Measurements from ENCODE around the gene KLHDC4.
"Not testable (repeated sequence)": the region's sequence is repeated elsewhere in the genome, so short reads cannot be mapped to it uniquely, and the experiment has no call there.

The KLHDC4 gene

DNA sequence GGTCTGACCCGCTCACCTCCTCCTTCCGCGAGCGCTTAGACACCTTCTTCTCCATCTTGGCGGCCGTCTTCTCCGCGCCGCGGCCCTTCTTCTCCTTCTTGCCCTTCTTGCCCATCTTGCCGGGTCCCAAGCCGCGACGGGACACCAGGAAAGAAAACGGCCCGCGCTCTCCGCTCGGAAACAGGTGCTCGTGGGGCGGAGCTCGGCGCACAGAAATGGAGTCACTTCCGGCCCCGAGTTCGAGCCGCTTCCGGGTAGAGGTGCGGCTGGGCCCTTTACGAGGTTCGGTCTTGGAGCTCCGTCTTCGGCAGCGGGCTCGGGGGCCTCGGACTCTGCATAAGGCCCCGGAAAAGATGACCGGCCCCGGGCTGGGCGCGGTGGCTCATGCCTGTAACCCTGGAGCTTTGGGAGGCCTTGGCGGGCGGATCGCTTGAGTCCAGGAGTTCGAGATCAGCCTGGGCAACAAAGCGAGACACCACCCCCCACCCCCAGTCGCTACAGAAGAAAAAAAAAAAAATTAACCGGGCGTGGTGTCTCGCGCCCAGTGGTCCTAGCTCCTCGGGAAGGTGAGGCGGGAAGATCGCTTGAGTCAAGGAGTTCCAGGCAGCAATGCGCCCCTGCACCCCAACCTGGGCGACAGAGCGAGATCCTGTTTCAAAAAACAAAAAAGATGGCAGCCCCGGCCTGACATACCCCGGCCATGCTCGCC, at the start of gene KLHDC4:
TSS of gene KLHDC4 (minus strand) at position 211 of the 709 bp plus-strand sequence. CDS start at position 115, 96 bp downstream.
- peak; percentile 91 for DNase-seq
- Mint-ChIP-seq H3K4me3 (peak within 1 kb of the TSS; percentile 99), H3K27ac (peak within 1 kb of the TSS; percentile 95), H3K4me1 (peaks cover 41% of the 10 kb centered on the region), H3K27me3 (peaks cover 2% of the 10 kb centered on the region), H3K9me3 (no peaks in the 10 kb centered on the region), H3K36me3 (ENCODE audit: low read depth) (peaks cover 32% of the 10 kb centered on the region)
- ATAC-seq = peak; percentile 83

DNA sequence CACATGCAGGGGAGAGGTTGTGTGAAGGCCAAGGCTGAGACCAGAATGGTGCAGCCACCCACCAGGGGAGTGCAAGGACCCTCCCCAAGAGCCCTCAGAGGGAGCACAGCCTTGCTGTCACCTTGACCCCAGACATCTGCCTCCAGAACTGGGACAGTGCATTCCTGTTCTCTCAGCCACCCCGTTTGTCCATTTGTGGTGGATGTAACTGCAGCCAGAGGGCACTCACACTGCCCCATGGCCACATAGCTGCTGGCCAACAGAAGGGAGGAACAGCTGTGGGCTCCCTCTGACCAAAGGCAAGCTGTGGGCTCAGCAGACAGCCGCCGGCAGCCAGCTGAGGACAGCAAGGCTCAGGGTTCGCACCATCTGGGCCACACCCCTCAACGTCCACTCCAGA, 49.8 kb upstream of the KLHDC4 start:
- H3K27me3 Mint-ChIP-seq = peaks cover 2% of the 10 kb centered on the region
- H3K27ac Mint-ChIP-seq = no peak overlapping the region
- peaks cover 6% of the 10 kb centered on the region for H3K9me3 Mint-ChIP-seq
- H3K4me3 Mint-ChIP-seq = no peak overlapping the region
- no peaks in the 10 kb centered on the region for H3K36me3 Mint-ChIP-seq (ENCODE audit: low read depth)
- DNase-seq (no peak), ATAC-seq (no peak)
- peaks cover 8% of the 10 kb centered on the region for H3K4me1 Mint-ChIP-seq

DNA sequence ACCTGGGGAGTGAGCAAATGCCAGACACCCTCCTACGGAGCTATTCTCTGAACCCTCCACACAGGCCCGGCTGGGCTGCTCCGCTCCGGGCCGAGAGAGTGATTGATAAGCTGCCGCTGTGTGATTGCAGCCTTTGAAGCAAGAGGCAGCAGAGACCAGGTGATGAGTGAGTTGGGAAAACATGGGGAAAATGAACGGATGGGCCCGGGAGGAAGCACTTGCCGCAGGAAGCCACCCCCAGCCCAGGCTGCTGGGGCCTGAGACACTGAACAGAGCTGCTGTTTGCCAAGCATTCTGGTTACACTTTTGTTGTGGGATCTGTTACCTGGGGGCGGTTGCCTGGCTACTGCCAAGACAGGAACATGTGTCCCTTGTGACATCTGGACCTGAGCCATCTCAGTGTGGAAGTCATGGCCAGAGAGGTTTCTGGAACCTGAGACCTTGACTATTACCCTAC, 46.4 kb upstream of the KLHDC4 start:
- Mint-ChIP-seq H3K9me3 (no peaks in the 10 kb centered on the region), H3K4me3 (no peak overlapping the region), H3K27ac (no peak overlapping the region)

DNA sequence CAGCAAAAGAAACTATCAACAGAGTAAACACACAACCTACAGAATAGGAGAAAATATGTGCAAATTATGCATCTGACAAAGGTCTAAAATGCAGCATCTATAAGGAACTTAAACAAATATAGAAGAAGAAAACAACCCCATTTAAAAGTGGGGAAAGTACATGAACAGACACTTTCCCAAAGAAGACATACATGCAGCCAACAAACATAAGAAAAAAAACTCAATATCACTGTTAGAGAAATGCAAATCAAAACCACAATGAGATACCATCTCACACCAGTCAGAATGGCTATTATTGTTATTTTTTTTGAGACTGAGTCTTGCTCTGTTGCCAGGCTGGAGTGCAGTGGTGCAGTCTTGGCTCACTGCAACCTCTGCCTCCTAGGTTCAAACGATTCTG, 45.7 kb upstream of the KLHDC4 start:
- not testable (repeated sequence) for ATAC-seq; H3K9me3 Mint-ChIP-seq; H3K27me3 Mint-ChIP-seq; DNase-seq; H3K4me3 Mint-ChIP-seq; H3K36me3 Mint-ChIP-seq (ENCODE audit: low read depth); H3K27ac Mint-ChIP-seq
- peaks cover 44% of the 10 kb centered on the region for H3K4me1 Mint-ChIP-seq

More for the DNA sequence above, 46.4 kb upstream of the KLHDC4 start:
- Mint-ChIP-seq H3K36me3 (ENCODE audit: low read depth) (peaks cover 1% of the 10 kb centered on the region), H3K27me3 (peaks cover 2% of the 10 kb centered on the region), H3K4me1 (peaks cover 36% of the 10 kb centered on the region)
- no peak for DNase-seq
- ATAC-seq = no peak

DNA sequence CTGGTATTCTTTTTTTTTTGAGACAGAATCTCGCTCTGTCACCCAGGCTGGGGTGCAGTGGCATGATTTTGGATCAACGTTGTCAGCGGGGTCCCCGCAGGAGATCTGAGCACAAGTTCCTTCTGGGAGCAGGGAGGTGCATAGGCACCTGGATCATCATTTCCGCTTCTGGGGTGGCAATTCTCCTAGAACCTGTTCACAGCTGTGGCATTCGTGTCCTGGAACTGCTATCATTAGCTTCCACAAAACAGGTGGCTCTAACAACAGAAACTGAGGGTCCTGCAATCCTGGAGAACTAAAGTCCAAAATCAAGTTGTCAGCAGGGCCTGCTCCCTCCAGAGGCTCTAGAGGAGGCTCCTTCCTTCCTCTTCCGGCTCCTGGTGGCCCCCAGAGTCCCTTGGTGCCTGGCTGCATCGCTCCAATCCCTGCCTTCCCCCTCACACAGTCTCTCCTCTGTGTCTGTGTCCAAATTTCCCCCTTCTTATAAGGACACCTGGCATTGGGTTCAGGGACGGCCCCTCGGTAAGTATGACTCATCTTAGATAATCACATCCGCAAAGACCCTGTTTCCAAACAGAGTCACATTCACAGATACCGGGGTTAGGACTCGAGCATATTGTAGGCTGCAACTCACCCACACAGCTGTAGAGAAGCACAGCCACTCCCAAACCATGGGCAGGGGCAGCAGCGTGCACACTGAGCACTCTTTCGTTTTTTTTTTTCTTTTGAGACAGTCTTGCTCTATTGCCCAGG, 43.5 kb upstream of the KLHDC4 start:
- ATAC-seq (peak; percentile 62), DNase-seq (no peak)
- H3K27ac Mint-ChIP-seq = no peak overlapping the region
- H3K4me3 Mint-ChIP-seq = no peak overlapping the region
- no peaks in the 10 kb centered on the region for H3K9me3 Mint-ChIP-seq
- H3K4me1 Mint-ChIP-seq = peaks cover 52% of the 10 kb centered on the region
- peaks cover 1% of the 10 kb centered on the region for H3K36me3 Mint-ChIP-seq (ENCODE audit: low read depth)
- peaks cover 2% of the 10 kb centered on the region for H3K27me3 Mint-ChIP-seq

DNA sequence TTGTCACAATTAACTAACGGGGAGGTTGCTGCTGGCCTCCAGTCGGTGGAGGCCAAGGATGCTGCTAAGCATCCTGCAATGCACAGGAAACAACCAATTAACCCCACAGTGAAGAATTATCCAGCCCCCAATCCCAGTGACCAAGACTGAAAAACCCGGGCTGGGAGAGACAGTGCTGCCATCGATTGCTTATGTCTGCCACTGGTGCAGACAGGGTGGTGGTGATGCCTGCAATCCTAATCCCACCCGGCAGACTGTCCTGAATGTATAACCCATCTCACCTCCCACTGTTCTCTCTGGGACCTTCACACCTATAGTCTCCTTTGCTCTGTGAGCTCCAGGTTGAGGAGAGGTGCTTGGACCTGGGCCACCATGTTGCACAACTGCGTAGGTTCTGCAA, 42.3 kb upstream of the KLHDC4 start:
- Mint-ChIP-seq H3K4me1 (peaks cover 52% of the 10 kb centered on the region), H3K9me3 (no peaks in the 10 kb centered on the region), H3K36me3 (ENCODE audit: low read depth) (peaks cover 1% of the 10 kb centered on the region), H3K4me3 (no peak overlapping the region), H3K27me3 (peaks cover 2% of the 10 kb centered on the region), H3K27ac (peak overlapping the region; percentile 33)
- ATAC-seq = no peak
- DNase-seq = no peak

DNA sequence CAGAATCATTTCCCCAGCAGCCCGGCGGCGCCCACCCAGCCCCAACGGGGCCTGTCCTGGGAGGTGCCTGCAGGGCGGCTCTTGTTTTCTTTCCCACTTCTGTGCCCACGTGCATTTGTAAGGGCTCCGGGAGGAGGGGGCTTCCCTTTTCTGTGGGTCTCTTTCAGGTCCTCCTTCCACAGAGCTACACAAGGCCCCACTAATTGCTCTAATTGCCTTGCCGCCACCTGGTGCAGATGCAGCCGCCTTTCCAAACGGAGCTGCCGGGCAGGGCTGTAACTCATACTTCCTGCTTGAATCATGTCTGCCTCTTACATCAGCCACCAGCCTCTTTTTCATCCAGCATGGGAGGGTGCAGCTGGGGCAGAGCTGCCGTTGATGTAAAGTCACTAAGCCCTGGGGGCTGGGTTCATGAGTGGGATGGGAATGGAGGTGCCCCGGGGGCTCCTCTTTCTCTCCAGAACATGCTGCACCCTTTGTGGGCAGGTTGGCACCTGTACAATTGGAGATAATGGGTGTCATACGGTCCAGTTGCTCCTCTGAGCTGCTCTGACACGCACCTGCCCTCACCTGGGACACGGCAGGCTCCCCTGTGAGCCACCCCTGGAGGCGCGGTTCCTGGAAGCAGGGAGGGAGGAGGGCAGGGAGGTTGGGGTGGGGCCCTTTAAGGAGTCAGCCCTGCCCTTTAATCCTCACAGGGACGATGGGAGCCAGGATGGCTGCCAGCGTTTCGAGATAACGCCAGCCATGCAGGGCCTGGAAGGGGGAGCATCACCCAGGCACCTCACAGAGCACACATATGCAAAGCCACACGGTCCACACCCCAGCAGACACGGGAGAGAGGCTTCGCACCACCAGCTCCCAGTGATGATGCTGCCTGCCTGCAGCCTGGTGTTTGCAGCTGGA, 41.1 kb upstream of the KLHDC4 start:
- Mint-ChIP-seq H3K27me3 (peaks cover 2% of the 10 kb centered on the region), H3K4me1 (peaks cover 52% of the 10 kb centered on the region), H3K9me3 (no peaks in the 10 kb centered on the region), H3K4me3 (peak overlapping the region; percentile 84), H3K36me3 (ENCODE audit: low read depth) (peaks cover 1% of the 10 kb centered on the region), H3K27ac (peak overlapping the region; percentile 96)
- peak; percentile 61 for DNase-seq
- ATAC-seq = peak; percentile 80

DNA sequence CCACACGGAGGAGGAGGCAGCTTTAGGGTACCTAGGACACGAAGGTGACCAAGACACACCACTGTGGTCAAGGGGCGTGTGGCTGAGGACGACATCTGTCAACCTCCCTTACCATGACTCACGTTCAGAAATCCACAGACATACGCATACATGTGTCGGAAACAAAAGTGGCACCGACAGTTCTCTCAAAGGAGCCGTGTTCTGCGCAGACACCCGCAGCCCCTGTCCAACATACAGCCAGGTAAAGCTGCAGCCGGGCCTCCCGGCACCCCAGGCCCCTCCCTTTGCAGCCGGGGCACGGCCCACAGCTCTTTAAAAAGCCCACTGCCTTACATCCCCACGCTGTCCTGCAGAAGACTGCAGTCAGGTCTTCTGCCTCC, 40.5 kb upstream of the KLHDC4 start:
- peaks cover 49% of the 10 kb centered on the region for H3K4me1 Mint-ChIP-seq
- ATAC-seq (peak; percentile 74), DNase-seq (peak; percentile 56)
- H3K9me3 Mint-ChIP-seq = no peaks in the 10 kb centered on the region
- peak overlapping the region; percentile 84 for H3K4me3 Mint-ChIP-seq
- H3K36me3 Mint-ChIP-seq (ENCODE audit: low read depth) = peaks cover 1% of the 10 kb centered on the region
- peaks cover 2% of the 10 kb centered on the region for H3K27me3 Mint-ChIP-seq
- peak overlapping the region; percentile 96 for H3K27ac Mint-ChIP-seq

DNA sequence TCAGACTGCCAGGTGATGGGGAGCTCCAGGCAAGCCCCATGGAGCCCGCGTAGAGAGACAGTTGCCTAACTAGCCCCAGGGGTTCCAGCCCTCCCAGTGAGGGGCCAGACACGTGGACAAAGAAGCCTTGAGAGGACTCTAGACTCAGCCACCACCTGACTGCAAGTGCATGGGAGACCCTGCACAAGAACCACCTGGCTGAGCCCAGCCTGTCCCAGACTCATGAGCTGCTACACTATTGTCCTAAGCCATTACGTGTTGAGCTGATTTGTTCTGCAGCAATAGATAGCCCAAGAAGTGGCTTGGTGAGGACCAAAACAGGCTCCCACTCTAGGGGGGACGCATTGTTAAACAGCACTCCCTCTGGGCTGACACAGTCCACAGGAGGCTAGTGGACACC, 37.6 kb upstream of the KLHDC4 start:
- Mint-ChIP-seq H3K27ac (no peak overlapping the region), H3K4me1 (peaks cover 22% of the 10 kb centered on the region), H3K27me3 (no peaks in the 10 kb centered on the region), H3K9me3 (no peaks in the 10 kb centered on the region), H3K36me3 (ENCODE audit: low read depth) (peaks cover 1% of the 10 kb centered on the region), H3K4me3 (no peak overlapping the region)
- ATAC-seq (no peak), DNase-seq (no peak)

DNA sequence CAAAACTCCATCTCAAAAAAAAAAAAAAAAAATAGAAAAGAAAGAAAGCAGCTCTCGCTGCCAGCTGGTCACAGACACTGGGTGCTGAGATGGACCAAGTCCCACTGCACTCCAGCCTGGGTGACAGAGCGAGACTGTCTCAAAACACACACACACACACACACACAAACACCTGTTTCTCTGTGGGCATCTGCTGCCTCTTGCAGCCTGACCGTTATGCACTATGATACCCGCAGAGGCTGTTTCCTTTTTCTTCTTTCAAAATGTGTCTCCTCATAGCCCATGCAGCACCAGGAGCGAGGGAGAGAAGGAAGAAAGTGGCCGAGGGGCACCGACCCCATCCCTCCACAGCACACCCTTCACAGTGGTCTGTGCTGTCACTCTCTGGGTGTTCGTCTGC, 36.9 kb upstream of the KLHDC4 start:
- Mint-ChIP-seq H3K4me1 (peaks cover 20% of the 10 kb centered on the region), H3K36me3 (ENCODE audit: low read depth) (no peaks in the 10 kb centered on the region), H3K27ac (no peak overlapping the region), H3K4me3 (no peak overlapping the region), H3K27me3 (no peaks in the 10 kb centered on the region), H3K9me3 (no peaks in the 10 kb centered on the region)
- ATAC-seq = no peak
- DNase-seq = no peak

DNA sequence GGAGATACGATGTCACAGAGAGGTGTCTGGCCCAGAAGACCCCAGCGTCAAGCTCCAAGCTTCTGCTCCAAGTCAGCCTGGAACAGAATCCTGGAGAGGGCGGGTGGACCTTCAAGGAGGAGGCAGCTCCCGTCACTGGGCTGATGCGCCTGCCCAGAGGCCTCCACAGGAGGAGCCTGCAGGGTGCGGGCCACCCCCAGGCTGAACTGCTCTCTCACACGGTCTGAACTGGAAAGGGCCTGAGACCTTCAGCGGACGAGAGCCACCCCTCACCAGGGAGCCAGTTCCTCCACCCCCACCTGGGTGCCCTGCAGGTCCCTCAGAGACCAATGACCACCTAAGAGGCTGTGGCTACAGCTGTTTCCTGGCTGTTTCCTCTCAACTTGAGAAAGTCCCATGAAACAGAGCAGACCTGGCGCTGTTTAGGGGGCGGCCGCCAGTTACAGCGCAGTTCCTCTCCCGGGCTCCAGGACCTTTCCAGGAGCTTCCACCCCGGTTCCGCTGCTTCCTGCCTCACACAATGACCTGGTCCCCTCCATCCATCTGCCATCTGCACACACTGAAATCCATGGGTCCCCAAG, 36.0 kb upstream of the KLHDC4 start:
- no peaks in the 10 kb centered on the region for H3K27me3 Mint-ChIP-seq
- no peak for DNase-seq
- H3K9me3 Mint-ChIP-seq = no peaks in the 10 kb centered on the region
- no peak overlapping the region for H3K27ac Mint-ChIP-seq
- peaks cover 11% of the 10 kb centered on the region for H3K4me1 Mint-ChIP-seq
- H3K4me3 Mint-ChIP-seq = no peak overlapping the region
- no peak for ATAC-seq
- H3K36me3 Mint-ChIP-seq (ENCODE audit: low read depth) = no peaks in the 10 kb centered on the region

DNA sequence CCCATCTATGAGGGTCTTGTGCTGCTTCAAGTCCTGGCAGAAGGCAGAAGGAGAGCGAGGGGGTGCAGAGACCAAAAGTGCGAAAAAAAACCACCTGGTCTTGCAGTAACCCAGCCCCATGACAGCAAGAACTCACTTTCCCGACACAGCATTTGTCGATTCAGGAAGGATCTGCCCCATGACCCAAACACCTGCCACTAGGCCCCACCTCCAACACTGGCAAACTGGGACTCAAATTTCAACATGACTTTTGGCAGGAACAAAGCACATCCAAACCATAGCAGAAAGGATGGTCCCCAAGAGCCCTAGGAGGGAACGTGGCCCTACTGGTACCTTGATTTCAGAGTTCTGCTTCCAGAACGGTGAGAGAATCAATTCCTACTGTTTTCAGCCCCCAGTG, 34.7 kb upstream of the KLHDC4 start:
- no peak for ATAC-seq
- Mint-ChIP-seq H3K27me3 (no peaks in the 10 kb centered on the region), H3K36me3 (ENCODE audit: low read depth) (no peaks in the 10 kb centered on the region)

DNA sequence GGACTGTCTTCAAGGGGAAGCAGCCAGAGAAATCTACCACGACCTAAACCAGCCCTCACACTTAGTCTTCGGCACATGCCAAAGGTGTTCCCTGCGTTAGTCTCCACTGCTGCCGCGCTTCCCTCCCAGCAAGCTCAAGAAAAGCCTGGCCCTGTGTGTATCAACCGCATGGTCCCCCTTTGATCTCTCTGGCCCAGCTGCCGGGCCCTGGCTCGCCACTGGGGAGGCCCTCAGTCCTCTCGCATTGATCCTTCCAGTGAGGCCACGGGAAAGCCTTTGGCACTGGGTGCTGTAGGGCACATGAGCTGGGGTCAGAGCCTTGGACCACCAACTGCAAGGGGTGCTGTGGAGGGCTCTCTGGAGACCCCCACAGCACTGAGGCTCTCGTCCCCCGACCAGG, 29.6 kb upstream of the KLHDC4 start:
- ATAC-seq = no peak
- H3K27ac Mint-ChIP-seq = no peak overlapping the region
- no peaks in the 10 kb centered on the region for H3K36me3 Mint-ChIP-seq (ENCODE audit: low read depth)
- no peaks in the 10 kb centered on the region for H3K9me3 Mint-ChIP-seq
- no peaks in the 10 kb centered on the region for H3K4me1 Mint-ChIP-seq
- no peaks in the 10 kb centered on the region for H3K27me3 Mint-ChIP-seq
- H3K4me3 Mint-ChIP-seq = no peak overlapping the region
- no peak for DNase-seq

More for the DNA sequence above, 34.7 kb upstream of the KLHDC4 start:
- H3K9me3 Mint-ChIP-seq = no peaks in the 10 kb centered on the region
- no peak for DNase-seq
- H3K4me1 Mint-ChIP-seq = no peaks in the 10 kb centered on the region
- no peak overlapping the region for H3K4me3 Mint-ChIP-seq
- no peak overlapping the region for H3K27ac Mint-ChIP-seq

DNA sequence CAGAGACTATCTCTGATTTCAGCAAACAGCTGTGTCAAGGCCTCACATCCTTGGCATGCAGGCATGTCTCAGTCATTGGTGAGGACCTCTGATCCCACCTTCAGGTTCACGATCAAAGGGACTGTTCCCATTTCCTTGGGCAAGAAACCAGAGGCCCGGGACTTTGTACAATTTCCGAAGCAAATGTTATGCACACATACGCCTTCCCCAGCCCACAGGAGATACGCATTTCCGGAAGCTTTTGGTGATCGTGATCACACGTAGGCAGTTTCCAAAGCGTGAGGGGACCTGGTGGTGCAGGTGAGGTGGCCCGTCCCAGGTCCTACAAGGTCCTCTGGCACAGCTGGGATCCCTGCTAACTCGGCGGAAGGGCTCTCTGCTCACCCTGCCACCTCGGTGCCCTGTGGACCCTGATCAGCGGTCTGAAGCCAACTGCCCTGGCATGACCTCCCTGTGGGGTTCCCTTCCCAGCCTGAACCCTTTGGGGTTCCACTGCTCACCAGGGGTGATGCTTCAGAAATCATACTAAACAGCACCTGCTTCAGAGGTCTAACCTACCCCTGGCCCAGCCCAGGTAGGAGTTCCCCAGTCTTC, 28.8 kb upstream of the KLHDC4 start:
- Mint-ChIP-seq H3K4me3 (no peak overlapping the region), H3K36me3 (ENCODE audit: low read depth) (no peaks in the 10 kb centered on the region), H3K27me3 (no peaks in the 10 kb centered on the region), H3K9me3 (no peaks in the 10 kb centered on the region), H3K4me1 (no peaks in the 10 kb centered on the region), H3K27ac (no peak overlapping the region)
- ATAC-seq (no peak), DNase-seq (no peak)

Data from activated naive CD8-positive, alpha-beta T cell treated with anti-CD3 and anti-CD28 coated beads, Interleukin-2, amount 50 U/mL, for 24 hours (primary cell).